Osteoblast (primary cell): Measurements from ENCODE around the gene TRIO. TPM values are rescaled to one million over a fixed set of nuclear protein-coding genes. Genes with fewer than 3 reads are reported as not detected.

ENCODE experiments used
- DNase-seq: peaks from one replicate; pipeline ENCODE4 v3.0.0; 2011; ENCODE audit warnings: low spot score, mixed read lengths; ENCODE audit not compliant: insufficient read length; ENCODE audit errors: missing footprints
- H2AFZ ChIP-seq: 2 replicates; pipeline ENCODE4 v1.6.0; 2011; ENCODE audit warnings: mild to moderate bottlenecking, low read length
- H3K27ac ChIP-seq: 2 replicates; pipeline ENCODE4 v1.5.1; 2011; ENCODE audit warnings: mild to moderate bottlenecking, low read depth, low read length, moderate library complexity
- H3K27me3 ChIP-seq: 2 replicates; pipeline ENCODE4 v1.6.0; 2012; ENCODE audit warnings: mild to moderate bottlenecking, control low read depth, inconsistent platforms, low read length, moderate library complexity; ENCODE audit not compliant: insufficient read depth
- H3K36me3 ChIP-seq: 2 replicates; pipeline ENCODE4 v1.5.1; 2011; ENCODE audit warnings: mild to moderate bottlenecking, low read length, control low read depth, moderate library complexity; ENCODE audit not compliant: insufficient read depth
- H3K4me1 ChIP-seq: 2 replicates; pipeline ENCODE4 v1.5.1; 2011; ENCODE audit warnings: mild to moderate bottlenecking, low read length, control low read depth, moderate library complexity; ENCODE audit not compliant: insufficient read depth
- H3K4me2 ChIP-seq: 2 replicates; pipeline ENCODE4 v1.6.0; 2011; ENCODE audit warnings: mild to moderate bottlenecking, low read length; ENCODE audit not compliant: insufficient read depth
- H3K4me3 ChIP-seq: fragments of 200-600 bp; sonication (generic); 3 replicates; pipeline ENCODE4 v1.5.1; 2012; ENCODE audit warnings: mild to moderate bottlenecking, low read length, inconsistent platforms; ENCODE audit not compliant: insufficient read depth
- H3K79me2 ChIP-seq: 2 replicates; pipeline ENCODE4 v1.6.0; 2012; ENCODE audit warnings: mild to moderate bottlenecking, low read length, control low read depth, inconsistent platforms; ENCODE audit not compliant: insufficient read depth
- H3K9me3 ChIP-seq: 2 replicates; pipeline ENCODE4 v1.5.1; 2011; ENCODE audit warnings: low read depth, low read length, control low read depth
- H4K20me1 ChIP-seq: 2 replicates; pipeline ENCODE4 v1.6.0; 2012; ENCODE audit warnings: mild to moderate bottlenecking, low read length, control low read depth; ENCODE audit not compliant: insufficient read depth
- CTCF ChIP-seq: IDR thresholded peaks from 2 replicates; pipeline ENCODE4 v1.5.1; 2011; ENCODE audit warnings: mild to moderate bottlenecking, low read depth, low read length, moderate library complexity; ENCODE audit errors: extremely low read depth
- total RNA-seq: library from RNA; depleted of rRNA; stranded (reverse); fragments of >200 nt; gene quantifications from 2 replicates; pipeline ENCODE4 v1.2.3, GENCODE V29; 2012

The TRIO gene
- total RNA-seq, 1 donor, result 274 TPM

GRCh38 chr5:14481349-14481748 is 338.2 kb downstream of the TRIO start:
- Histone ChIP-seq H3K4me3 (no peak overlapping the region), H3K79me2 (peaks cover 6% of the 10 kb centered on the region), H3K36me3 (peaks cover 93% of the 10 kb centered on the region), H3K4me1 (peaks cover 7% of the 10 kb centered on the region), H3K4me2 (no peak overlapping the region), H2AFZ (no peak overlapping the region), H3K27me3 (no peaks in the 10 kb centered on the region), H3K27ac (no peak overlapping the region), H3K9me3 (no peaks in the 10 kb centered on the region), H4K20me1 (peaks cover 2% of the 10 kb centered on the region)
- TF ChIP-seq CTCF, result no peak
- no peak for DNase-seq

GRCh38 chr5:14482085-14482484 is 338.9 kb downstream of the TRIO start:
- Histone ChIP-seq H3K4me1 (peaks cover 2% of the 10 kb centered on the region), H3K4me2 (no peak overlapping the region), H3K36me3 (peaks cover 96% of the 10 kb centered on the region), H3K27ac (no peak overlapping the region), H3K79me2 (peaks cover 6% of the 10 kb centered on the region), H3K27me3 (no peaks in the 10 kb centered on the region), H2AFZ (no peak overlapping the region), H3K4me3 (no peak overlapping the region), H3K9me3 (no peaks in the 10 kb centered on the region), H4K20me1 (peaks cover 2% of the 10 kb centered on the region)
- no peak for TF ChIP-seq CTCF
- DNase-seq, result no peak

DNA sequence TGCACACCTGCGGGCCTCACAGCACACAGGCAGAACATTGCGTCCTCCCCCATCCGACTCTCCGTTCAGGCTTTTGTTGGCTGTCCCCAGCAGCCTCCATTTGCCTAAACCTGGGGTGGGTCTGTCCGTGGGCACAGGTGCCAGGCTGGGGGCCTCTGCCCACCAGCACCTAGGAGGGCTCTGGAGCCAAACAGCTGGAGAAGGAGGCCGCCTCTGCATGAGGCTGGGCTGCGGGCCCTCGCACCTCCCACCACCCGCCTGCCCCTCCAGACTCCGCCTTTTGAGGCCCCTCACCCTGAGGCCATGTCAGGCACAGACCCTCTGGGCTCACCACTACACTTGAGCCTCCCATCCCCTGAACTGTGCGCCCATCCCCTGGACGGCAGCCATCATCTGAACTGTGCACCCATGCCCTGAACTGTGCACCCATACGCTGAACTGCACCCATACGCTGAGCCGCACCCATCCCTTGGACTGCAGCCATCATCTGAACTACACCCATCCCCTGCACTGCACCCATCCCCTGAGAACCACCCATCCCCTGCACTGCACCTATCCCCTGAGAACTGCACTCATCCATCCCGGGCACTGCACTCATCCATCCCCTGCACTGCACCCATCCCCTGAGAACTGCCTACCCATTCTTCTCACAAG is 340.5 kb downstream of the TRIO start:
- no peaks in the 10 kb centered on the region for H3K9me3 ChIP-seq
- H3K27me3 ChIP-seq, result no peaks in the 10 kb centered on the region
- peaks cover 2% of the 10 kb centered on the region for H4K20me1 ChIP-seq
- H3K4me2 ChIP-seq, result no peak overlapping the region
- H3K4me1 ChIP-seq, result no peaks in the 10 kb centered on the region
- H3K36me3 ChIP-seq, result peaks cover 90% of the 10 kb centered on the region
- DNase-seq, result no peak
- H3K79me2 ChIP-seq, result peaks cover 4% of the 10 kb centered on the region
- TF ChIP-seq CTCF, result no peak
- H3K4me3 ChIP-seq, result no peak overlapping the region
- no peak overlapping the region for H3K27ac ChIP-seq
- no peak overlapping the region for H2AFZ ChIP-seq

GRCh38 chr5:14486486-14486885 is 343.3 kb downstream of the TRIO start:
- DNase-seq, result peak; percentile 94
- Histone ChIP-seq H2AFZ (no peak overlapping the region), H3K9me3 (no peaks in the 10 kb centered on the region), H3K27ac (peak overlapping the region; percentile 44), H3K4me1 (no peaks in the 10 kb centered on the region), H3K4me2 (no peak overlapping the region), H3K36me3 (peaks cover 88% of the 10 kb centered on the region), H3K4me3 (no peak overlapping the region), H4K20me1 (peaks cover 23% of the 10 kb centered on the region), H3K79me2 (peaks cover 17% of the 10 kb centered on the region), H3K27me3 (no peaks in the 10 kb centered on the region)
- no peak for TF ChIP-seq CTCF
